Loucy (cell line): ENCODE data around the gene C9orf50.

ENCODE experiments used
- EZH2phosphoT487 ChIP-seq: fragments of 200-600 bp; IDR thresholded peaks from 2 replicates; pipeline ENCODE4 v1.6.1; 2018; ENCODE audit warnings: antibody characterized with exemption, mild to moderate bottlenecking, moderate library complexity, borderline replicate concordance
- TF ChIP-seq, protein P1 (sequence below): fragments of 200-600 bp; sonication (generic); conservative IDR thresholded peaks from 2 replicates; pipeline ENCODE4 v1.5.1; 2014; ENCODE audit warnings: mild to moderate bottlenecking, antibody characterized with exemption, low read length

DNA sequence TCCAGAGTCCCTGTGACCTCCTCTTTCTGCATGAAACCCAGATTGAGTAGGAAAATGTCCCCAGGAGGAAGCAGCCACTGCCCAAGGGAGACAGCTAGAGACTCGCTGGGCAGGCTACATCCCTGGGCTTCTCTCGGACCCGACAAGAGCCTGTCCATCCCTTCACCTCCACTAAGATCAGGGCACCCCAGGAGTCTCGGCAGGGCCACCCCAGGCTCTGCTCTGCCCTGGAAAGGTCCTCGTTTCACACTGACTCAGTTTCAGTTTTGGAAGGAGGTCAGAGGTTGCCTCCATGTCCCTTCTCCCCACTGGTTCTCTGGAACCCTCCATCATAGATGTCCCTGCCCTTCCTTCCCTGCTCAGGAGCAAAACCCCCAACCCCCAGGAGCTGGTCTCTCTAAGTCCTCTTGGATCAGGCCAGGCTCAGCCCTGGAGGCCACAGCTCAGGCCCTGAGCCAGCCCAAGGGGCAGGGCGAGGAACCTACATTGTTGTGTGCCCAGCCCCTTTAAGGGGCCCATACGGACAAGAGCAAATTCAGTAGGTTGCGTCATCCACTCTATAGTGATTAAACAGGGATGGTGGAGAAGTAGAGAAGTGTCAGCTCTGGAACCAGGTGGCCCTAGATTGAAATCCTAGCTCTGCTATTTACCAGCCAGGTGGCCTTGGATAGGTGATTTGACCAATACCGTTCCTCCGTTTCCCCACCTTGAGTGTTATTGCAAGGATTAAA, 37.4 kb downstream of the C9orf50 start:
- TF ChIP-seq, protein P1, sequence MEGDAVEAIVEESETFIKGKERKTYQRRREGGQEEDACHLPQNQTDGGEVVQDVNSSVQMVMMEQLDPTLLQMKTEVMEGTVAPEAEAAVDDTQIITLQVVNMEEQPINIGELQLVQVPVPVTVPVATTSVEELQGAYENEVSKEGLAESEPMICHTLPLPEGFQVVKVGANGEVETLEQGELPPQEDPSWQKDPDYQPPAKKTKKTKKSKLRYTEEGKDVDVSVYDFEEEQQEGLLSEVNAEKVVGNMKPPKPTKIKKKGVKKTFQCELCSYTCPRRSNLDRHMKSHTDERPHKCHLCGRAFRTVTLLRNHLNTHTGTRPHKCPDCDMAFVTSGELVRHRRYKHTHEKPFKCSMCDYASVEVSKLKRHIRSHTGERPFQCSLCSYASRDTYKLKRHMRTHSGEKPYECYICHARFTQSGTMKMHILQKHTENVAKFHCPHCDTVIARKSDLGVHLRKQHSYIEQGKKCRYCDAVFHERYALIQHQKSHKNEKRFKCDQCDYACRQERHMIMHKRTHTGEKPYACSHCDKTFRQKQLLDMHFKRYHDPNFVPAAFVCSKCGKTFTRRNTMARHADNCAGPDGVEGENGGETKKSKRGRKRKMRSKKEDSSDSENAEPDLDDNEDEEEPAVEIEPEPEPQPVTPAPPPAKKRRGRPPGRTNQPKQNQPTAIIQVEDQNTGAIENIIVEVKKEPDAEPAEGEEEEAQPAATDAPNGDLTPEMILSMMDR = no peak
- no peak for TF ChIP-seq EZH2phosphoT487
